ENCODE results near the gene HOXA3.

The HOXA3 gene

GRCh38 chr7:27189295-27189996 lies 37.1 kb upstream of the HOXA3 start:
- DNase-seq = no peak

- peak in 1 of 2 donors; percentile 34 for DNase-seq
Measured at GRCh38 chr7:27188386-27189294, 36.3 kb upstream of the HOXA3 start.

DNA sequence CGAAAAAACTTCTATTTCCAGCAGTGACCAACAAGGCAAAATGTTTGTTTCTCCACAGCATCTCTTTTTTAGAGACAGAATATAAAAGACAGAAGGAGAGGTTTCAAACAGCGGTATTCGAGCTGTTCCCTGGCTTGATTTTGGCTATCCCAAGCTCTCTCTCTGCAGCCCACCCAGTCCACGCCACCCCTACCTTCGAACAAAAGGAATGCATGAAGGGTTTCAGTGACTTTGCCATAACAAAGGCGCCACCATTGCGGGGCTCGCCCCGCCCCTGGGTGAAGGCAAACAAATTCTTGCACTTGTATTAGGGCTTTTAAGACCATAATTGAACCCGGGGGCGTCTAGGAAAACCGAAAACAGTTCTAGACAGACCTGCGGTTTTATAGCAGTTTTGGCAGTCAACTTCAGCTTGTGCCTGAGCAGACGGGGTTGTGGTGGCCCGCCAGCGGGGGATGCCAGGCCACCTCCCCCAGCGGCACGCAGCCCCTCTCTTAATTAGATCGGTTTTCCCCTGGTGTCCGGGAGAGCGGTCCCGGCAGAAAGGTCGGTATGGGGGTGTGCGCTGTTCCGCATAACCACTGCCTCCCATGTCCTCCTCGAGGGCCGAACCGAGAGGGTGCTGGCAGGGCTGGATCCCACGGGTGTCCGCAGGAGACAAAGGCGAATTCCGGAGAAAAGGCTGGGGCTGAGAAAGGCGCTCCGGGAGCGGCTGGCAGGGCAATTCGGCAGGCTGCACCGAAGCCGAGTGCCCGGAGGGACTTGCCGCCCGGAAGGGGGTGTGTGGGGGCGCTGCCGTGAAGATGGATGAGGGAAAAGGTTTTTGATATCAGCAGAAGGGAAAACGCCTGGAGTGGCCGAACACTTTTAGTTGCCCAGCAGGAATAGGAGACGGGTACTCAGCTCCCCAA lies 35.3 kb upstream of the HOXA3 start:
- no peak for DNase-seq

DNA sequence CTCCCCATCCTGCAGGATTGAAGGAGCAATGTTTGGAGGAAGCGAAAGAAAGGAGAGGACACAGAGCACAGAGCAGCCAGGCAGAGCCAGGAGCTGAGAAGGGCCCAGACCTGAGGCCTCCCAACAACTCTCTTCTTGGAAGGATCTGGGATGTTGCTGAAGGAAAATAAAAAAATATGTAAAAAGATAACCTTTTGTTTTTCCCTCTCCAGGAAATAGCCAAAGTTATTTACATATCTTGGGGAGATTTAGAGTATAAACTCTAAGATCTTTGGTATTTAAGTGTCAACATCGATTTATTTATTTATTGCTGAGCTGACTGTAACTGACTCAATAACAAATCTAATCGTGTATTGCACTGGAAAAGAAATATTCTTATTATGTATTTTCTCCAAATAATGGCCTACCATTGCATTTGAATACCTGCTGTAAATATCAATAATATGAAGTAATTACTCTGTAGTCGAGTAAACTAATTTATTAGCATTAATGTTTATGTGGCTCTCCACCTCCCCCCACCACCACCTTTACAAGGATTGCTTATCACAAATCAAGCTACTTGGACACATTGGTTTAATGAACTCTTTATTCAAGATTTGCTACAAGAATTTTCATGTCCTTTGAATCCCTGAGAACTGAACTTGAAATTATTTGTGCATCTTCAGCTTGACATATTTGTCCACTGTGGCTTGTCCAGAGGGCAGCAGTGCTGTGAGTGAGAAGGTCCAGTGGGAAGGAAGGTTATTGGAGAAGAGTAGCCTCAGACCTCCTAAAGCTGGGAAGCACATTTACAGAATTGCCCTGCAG lies 34.5 kb upstream of the HOXA3 start:
- no peak for DNase-seq

GRCh38 chr7:27185854-27186667 lies 33.7 kb upstream of the HOXA3 start:
- DNase-seq = no peak

GRCh38 chr7:27185013-27185853 lies 32.9 kb upstream of the HOXA3 start, which contains the start of gene HOXA11:
TSS of gene HOXA11 (minus strand) at chr7:27185232. CDS start at chr7:27185144, 88 bp downstream.
- no peak for DNase-seq

GRCh38 chr7:27184337-27185012 lies 32.1 kb upstream of the HOXA3 start:
- no peak for DNase-seq

DNA sequence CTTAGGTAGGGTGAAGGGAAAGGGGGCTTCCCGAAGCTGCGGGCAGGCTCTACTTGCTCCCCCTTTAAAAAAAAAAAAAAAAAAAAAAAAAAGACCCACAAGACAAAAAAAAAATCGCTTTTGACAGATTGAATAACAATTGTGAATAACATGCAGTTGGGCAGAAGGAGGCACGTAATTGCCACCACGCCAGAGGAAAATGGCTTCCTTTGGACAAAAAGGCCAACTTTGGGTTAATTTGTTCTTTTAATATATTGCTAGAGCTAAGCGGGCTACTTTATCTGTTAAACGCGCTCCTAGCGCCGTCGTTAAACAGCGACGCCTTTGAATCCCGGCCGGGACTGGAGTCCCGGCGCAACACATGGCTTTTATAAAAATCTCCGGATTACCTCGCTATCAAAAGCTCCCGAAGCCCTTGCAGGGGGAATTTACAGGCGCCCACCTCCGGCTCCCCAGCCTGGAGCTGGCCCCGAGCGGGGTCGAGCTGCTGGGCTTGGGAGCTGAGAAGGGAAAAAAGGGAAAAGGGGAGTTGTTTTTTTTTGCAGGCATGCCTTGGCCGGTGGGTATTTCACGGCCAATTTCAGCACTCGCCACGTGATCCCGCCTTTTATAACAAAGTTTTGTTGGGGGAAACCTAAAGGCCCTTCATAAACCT lies 31.4 kb upstream of the HOXA3 start:
- DNase-seq = no peak

DNA sequence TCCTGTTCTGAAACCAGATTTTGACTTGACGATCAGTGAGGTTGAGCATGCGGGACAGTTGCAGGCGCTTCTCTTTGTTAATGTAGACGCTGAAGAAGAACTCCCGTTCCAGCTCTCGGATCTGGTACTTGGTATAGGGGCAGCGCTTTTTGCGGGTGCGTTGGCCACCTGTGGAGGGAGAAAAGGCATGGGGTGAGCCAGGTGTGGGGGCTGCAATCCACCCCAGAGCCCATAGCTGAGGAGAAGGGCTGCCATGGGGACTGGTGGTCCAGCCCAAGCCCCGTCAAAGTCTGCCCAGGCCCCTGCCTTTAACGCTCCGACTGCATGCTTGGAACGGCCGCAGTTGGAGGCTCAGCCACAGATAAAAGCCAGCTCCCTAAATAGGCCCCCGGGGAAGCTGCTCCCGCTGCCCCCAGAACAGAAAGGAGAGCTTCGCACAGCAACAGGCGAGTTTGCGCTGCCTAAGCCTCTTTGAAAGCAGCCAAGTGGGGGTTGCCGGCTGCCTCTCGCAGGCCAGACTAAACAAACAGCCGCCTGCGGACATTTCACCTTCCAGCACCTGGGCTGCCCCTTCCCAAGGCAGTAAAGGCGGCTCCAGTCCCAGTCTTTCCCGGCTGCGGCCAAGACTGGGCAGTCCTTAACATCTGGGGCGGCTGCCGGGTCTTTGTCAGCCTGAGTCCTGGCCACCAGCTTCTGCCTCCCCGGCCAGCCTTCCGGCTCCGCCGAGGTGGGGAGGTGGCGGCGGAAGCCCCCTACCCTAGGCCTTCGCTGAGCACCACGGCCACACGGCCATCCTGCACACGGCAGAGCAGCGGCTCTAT lies 30.7 kb upstream of the HOXA3 start:
- DNase-seq = no peak

DNA sequence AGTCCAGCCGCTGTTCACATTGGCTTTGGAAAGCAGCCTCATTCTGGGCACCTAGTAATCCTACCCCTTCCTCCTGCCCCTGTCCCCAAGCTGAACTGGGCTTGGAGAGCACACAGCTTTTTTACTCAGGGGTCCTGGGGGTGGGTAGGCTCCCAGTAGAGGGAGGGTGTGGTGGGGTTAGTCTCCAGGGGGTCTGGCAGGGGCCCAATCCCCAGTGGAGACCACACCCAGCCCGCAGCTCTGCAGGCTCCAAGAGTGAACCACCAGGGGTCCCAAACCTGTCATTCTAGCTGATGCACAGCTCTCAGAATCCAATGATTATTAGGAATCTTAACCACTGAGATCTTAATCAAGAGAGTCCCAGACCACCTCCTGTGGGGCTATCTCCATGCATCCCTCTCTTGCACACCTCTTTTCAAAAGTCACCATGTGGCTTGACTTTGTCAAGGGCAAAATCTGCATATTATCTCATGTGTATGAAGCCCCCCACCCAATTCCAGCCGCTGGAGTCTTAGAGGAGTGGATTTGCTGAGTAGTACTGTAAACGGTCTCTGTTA lies 30.0 kb upstream of the HOXA3 start:
- no peak for DNase-seq

- no peak for DNase-seq
Measured at GRCh38 chr7:27181795-27182275, 29.5 kb upstream of the HOXA3 start.

GRCh38 chr7:27180431-27181420 lies 28.3 kb upstream of the HOXA3 start:
- no peak for DNase-seq

GRCh38 chr7:27179503-27180430 lies 27.4 kb upstream of the HOXA3 start:
- peak in 1 of 2 donors; percentile 50 for DNase-seq

DNA sequence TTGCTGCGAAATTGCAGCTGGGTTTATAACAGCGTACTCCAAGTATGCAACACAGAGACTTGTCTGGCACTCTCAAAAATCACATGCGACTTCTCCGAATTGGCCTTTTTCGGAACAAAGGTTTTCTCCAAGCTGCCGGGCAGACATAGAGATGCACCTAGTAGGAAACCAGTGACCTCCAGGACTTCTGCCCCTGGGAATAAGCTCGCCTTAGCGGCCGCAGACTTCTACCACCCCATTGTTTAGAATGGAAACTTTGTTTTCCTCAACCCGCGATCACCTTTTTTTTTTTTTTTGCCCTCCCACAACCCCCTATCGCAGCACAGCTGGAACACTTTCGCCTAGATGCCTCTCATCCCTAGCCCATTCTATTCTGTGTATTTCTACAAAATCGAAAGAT lies 26.6 kb upstream of the HOXA3 start:
- no peak for DNase-seq

DNA sequence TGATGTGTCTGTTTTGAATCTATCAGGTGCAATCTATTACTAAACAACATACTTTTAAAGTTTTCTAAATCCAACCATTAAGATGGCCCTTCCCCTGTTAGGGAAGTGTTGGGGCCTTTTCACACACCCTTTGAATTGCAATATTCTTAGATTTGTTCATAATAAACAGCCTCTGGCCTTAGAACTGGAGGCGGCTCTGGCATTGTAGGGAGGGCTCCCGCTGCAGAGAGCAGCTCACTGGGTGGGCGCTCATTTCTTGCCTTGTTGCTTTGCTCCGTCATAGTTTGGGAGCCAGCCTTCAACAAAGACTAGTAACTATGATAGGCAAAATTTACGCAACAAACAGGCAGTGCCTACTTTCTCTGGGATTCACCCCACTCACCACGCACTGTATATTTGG lies 26.0 kb upstream of the HOXA3 start:
- no peak for DNase-seq

Measured in bone marrow (tissue), 2 donors.